WTC11 (cell line): ENCODE data around the gene RAPGEF1. TPM values are rescaled to one million over a fixed set of nuclear protein-coding genes. Genes with fewer than 3 reads are reported as not detected.

Source experiments
- ATAC-seq: fragments of 200-7000 bp; cut with Tn5 transposase; 2 replicates; pipeline ENCODE4 v1.10.0; 2021; ENCODE audit warnings: mild to moderate bottlenecking, moderate library complexity
- CTCF ChIA-PET: fragments of 300-600 bp; sonication (Branson Sonifier 250); formaldehyde crosslinking; loops from one replicate; lab custom pipeline; 2021; ENCODE audit warnings: antibody characterized with exemption; lab: Charles Lee
- POLR2A ChIA-PET: fragments of 350-600 bp; sonication (Branson Sonifier 250); formaldehyde crosslinking; loops from one replicate; lab custom pipeline; 2021; ENCODE audit warnings: antibody characterized with exemption; lab: Charles Lee
- DNase-seq: peaks from one replicate; pipeline ENCODE4 v3.0.0; 2021; ENCODE audit warnings: low spot score
- H3K27ac Mint-ChIP-seq: 2 replicates; pipeline ENCODE4 v1.8.0; 2021; ENCODE audit warnings: mixed read lengths
- H3K27me3 Mint-ChIP-seq: 2 replicates; pipeline ENCODE4 v1.8.0; 2021; ENCODE audit warnings: low read depth, mild to moderate bottlenecking, moderate library complexity, mixed read lengths
- H3K36me3 Mint-ChIP-seq: 2 replicates; pipeline ENCODE4 v1.8.0; 2021; ENCODE audit warnings: mixed read lengths
- H3K4me1 Mint-ChIP-seq: 2 replicates; pipeline ENCODE4 v1.8.0; 2022; ENCODE audit warnings: mixed read lengths
- H3K4me3 Mint-ChIP-seq: 2 replicates; pipeline ENCODE4 v1.8.0; 2021; ENCODE audit warnings: mild to moderate bottlenecking, moderate library complexity, mixed read lengths
- H3K9me3 Mint-ChIP-seq: 2 replicates; pipeline ENCODE4 v1.8.0; 2021; ENCODE audit warnings: mixed read lengths
- ATF1 ChIP-seq: sonication (generic); formaldehyde crosslinking; IDR thresholded peaks from 2 replicates; pipeline ENCODE4 v1.8.1; 2023; ENCODE audit warnings: mild to moderate bottlenecking, moderate library complexity, missing genetic modification reagents
- CREM ChIP-seq: sonication (generic); formaldehyde crosslinking; IDR thresholded peaks from 2 replicates; pipeline ENCODE4 v1.8.1; 2022; ENCODE audit warnings: mild to moderate bottlenecking, missing genetic modification reagents, moderate library complexity
- EMX1 ChIP-seq: fragments of 250-450 bp; sonication (Bioruptor Pico); IDR thresholded peaks from 2 replicates; pipeline ENCODE4 v1.8.0; 2021; ENCODE audit warnings: mild to moderate bottlenecking
- FOXK1 ChIP-seq: sonication (generic); formaldehyde crosslinking; IDR thresholded peaks from 2 replicates; pipeline ENCODE4 v1.8.0; 2022; ENCODE audit warnings: mild to moderate bottlenecking, moderate library complexity, missing genetic modification reagents
- GABPB1 ChIP-seq: sonication (generic); formaldehyde crosslinking; IDR thresholded peaks from 2 replicates; pipeline ENCODE4 v1.8.1; 2023; ENCODE audit warnings: mild to moderate bottlenecking, missing genetic modification reagents
- MXD4 ChIP-seq: fragments of 250-450 bp; sonication (Bioruptor Pico); IDR thresholded peaks from 2 replicates; pipeline ENCODE4 v1.8.0; 2021; ENCODE audit warnings: mild to moderate bottlenecking, moderate library complexity, borderline replicate concordance
- RORB ChIP-seq: fragments of 250-450 bp; sonication (Bioruptor Pico); IDR thresholded peaks from 2 replicates; pipeline ENCODE4 v1.9.0; 2021; ENCODE audit warnings: mild to moderate bottlenecking
- TEAD4 ChIP-seq: sonication (generic); formaldehyde crosslinking; IDR thresholded peaks from 2 replicates; pipeline ENCODE4 v1.8.0; 2022; ENCODE audit warnings: mild to moderate bottlenecking, missing genetic modification reagents
- ZNF138 ChIP-seq: sonication (generic); formaldehyde crosslinking; conservative IDR thresholded peaks from 2 replicates; pipeline ENCODE4 v1.8.1; 2022; ENCODE audit warnings: mild to moderate bottlenecking, moderate library complexity, missing genetic modification reagents
- total RNA-seq: library from RNA; stranded (reverse); gene quantifications from 3 replicates; pipeline ENCODE4 v1.2.3, GENCODE V29; 2021
- TF ChIP-seq, protein P1 (sequence below): sonication (generic); formaldehyde crosslinking; IDR thresholded peaks from 2 replicates; pipeline ENCODE4 v1.8.1; 2022; ENCODE audit warnings: mild to moderate bottlenecking, moderate library complexity, missing genetic modification reagents
- TF ChIP-seq, protein P2 (sequence below): sonication (generic); formaldehyde crosslinking; IDR thresholded peaks from 2 replicates; pipeline ENCODE4 v1.8.1; 2023; ENCODE audit warnings: mild to moderate bottlenecking, missing genetic modification reagents
- TF ChIP-seq, protein P3 (sequence below): sonication (generic); formaldehyde crosslinking; IDR thresholded peaks from 2 replicates; pipeline ENCODE4 v1.8.1; 2022; ENCODE audit warnings: low read depth, missing genetic modification reagents, borderline replicate concordance
- TF ChIP-seq, protein P4 (sequence below): sonication (generic); formaldehyde crosslinking; IDR thresholded peaks from 2 replicates; pipeline ENCODE4 v1.8.1; 2023; ENCODE audit warnings: mild to moderate bottlenecking, missing genetic modification reagents, moderate library complexity
- TF ChIP-seq, protein P5 (sequence below): fragments of 200-600 bp; IDR thresholded peaks from 2 replicates; pipeline ENCODE4 v1.8.0; 2022; ENCODE audit warnings: antibody characterized with exemption
- TF ChIP-seq, protein P6 (sequence below): fragments of 250-450 bp; sonication (Bioruptor Pico); IDR thresholded peaks from 2 replicates; pipeline ENCODE4 v1.9.0; 2021; ENCODE audit warnings: mild to moderate bottlenecking

Gene RAPGEF1
- total RNA-seq, 1 experiment from 2014 or later = 66.2 TPM

DNA sequence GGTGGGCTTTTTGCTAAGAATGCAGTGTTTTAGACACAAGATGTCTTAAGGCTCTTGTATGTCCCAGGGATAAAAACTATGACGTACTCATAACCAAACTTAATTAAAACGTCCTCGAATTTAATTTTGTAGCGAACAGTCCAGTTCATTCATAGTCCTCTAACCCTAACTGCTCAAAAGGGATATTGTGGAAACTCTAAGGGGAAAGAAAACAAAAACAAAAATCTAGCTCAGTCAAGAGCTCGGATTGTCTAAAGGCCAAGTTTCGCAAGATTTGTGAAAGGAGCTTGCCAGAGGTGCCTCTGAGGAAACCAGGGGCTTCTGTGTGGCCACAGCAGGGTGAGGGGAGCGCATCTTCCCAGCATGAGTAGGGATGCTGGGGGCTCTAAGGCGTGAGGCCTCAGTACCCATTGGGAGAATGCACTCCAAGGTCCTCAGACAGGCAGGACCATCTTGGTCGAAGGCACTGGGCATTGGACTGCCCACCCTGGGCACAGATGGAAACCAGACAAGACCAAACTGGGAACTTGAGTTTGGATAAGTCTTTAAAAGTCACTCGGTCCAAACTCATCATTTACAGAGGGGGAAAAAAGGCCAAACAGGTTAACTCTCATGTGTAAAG, 122.8 kb downstream of the RAPGEF1 start:
- peaks cover 11% of the 10 kb centered on the region for H3K4me1 Mint-ChIP-seq
- H3K9me3 Mint-ChIP-seq = no peaks in the 10 kb centered on the region
- no peaks in the 10 kb centered on the region for H3K27me3 Mint-ChIP-seq
- H3K4me3 Mint-ChIP-seq = no peak overlapping the region
- ATAC-seq (no peak), DNase-seq (no peak)
- CTCF ChIA-PET = no interaction called here
- POLR2A ChIA-PET = no interaction called here
- no peak for TF ChIP-seq EMX1
- H3K36me3 Mint-ChIP-seq = peaks cover 37% of the 10 kb centered on the region
- H3K27ac Mint-ChIP-seq = no peak overlapping the region

DNA sequence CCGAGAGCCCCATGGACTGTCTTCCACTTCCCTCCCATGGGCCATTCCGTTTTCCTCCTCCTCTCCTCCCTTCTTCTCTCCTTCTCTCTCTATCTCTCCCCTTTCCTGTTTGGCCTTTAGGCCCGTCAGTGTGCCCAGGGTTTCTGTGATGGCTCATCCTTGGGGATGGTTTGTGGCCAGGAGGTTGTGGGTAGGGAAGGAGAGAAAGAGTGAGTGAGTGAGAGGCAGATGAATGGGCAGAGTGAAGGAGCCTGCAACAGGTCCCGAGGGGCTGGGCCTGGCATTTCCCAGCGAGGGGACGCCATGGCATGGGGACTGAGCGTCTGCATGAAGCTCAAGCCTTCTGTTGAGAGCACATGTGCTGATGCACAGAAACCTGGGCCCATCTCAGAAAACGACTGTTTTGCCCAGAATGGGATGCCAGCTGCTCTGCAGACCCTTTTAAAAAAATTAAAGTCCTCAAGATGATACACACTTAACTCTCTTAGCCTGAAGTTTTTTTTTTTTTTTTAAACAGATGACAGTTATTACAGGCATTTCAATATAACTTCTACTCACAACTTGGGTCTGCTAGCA, 125.4 kb downstream of the RAPGEF1 start:
- H3K36me3 Mint-ChIP-seq = peaks cover 21% of the 10 kb centered on the region
- no peaks in the 10 kb centered on the region for H3K9me3 Mint-ChIP-seq
- CTCF ChIA-PET = interaction anchor here (1.9 kb wide), 1 partner anchor 8 kb away, joined by 4 read pairs; no protein-coding TSS in a partner anchor
- DNase-seq (no peak), ATAC-seq (no peak)
- TF ChIP-seq TEAD4 (CRISPR knock-in tag) (no peak), GABPB1 (CRISPR knock-in tag) (no peak), CREM (CRISPR knock-in tag) (no peak), MXD4 (CRISPR knock-in tag) (no peak), ZNF138 (CRISPR knock-in tag) (no peak), RORB (CRISPR knock-in tag) (no peak), FOXK1 (CRISPR knock-in tag) (no peak), ATF1 (CRISPR knock-in tag) (no peak)
- TF ChIP-seq, protein P1, sequence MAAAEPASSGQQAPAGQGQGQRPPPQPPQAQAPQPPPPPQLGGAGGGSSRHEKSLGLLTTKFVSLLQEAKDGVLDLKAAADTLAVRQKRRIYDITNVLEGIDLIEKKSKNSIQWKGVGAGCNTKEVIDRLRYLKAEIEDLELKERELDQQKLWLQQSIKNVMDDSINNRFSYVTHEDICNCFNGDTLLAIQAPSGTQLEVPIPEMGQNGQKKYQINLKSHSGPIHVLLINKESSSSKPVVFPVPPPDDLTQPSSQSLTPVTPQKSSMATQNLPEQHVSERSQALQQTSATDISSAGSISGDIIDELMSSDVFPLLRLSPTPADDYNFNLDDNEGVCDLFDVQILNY = no peak
- TF ChIP-seq, protein P2, sequence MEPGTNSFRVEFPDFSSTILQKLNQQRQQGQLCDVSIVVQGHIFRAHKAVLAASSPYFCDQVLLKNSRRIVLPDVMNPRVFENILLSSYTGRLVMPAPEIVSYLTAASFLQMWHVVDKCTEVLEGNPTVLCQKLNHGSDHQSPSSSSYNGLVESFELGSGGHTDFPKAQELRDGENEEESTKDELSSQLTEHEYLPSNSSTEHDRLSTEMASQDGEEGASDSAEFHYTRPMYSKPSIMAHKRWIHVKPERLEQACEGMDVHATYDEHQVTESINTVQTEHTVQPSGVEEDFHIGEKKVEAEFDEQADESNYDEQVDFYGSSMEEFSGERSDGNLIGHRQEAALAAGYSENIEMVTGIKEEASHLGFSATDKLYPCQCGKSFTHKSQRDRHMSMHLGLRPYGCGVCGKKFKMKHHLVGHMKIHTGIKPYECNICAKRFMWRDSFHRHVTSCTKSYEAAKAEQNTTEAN = no peak
- TF ChIP-seq, protein P3, sequence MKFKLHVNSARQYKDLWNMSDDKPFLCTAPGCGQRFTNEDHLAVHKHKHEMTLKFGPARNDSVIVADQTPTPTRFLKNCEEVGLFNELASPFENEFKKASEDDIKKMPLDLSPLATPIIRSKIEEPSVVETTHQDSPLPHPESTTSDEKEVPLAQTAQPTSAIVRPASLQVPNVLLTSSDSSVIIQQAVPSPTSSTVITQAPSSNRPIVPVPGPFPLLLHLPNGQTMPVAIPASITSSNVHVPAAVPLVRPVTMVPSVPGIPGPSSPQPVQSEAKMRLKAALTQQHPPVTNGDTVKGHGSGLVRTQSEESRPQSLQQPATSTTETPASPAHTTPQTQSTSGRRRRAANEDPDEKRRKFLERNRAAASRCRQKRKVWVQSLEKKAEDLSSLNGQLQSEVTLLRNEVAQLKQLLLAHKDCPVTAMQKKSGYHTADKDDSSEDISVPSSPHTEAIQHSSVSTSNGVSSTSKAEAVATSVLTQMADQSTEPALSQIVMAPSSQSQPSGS (CRISPR knock-in tag) = no peak
- TF ChIP-seq, protein P4, sequence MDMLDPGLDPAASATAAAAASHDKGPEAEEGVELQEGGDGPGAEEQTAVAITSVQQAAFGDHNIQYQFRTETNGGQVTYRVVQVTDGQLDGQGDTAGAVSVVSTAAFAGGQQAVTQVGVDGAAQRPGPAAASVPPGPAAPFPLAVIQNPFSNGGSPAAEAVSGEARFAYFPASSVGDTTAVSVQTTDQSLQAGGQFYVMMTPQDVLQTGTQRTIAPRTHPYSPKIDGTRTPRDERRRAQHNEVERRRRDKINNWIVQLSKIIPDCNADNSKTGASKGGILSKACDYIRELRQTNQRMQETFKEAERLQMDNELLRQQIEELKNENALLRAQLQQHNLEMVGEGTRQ (CRISPR knock-in tag) = no peak
- TF ChIP-seq, protein P5, sequence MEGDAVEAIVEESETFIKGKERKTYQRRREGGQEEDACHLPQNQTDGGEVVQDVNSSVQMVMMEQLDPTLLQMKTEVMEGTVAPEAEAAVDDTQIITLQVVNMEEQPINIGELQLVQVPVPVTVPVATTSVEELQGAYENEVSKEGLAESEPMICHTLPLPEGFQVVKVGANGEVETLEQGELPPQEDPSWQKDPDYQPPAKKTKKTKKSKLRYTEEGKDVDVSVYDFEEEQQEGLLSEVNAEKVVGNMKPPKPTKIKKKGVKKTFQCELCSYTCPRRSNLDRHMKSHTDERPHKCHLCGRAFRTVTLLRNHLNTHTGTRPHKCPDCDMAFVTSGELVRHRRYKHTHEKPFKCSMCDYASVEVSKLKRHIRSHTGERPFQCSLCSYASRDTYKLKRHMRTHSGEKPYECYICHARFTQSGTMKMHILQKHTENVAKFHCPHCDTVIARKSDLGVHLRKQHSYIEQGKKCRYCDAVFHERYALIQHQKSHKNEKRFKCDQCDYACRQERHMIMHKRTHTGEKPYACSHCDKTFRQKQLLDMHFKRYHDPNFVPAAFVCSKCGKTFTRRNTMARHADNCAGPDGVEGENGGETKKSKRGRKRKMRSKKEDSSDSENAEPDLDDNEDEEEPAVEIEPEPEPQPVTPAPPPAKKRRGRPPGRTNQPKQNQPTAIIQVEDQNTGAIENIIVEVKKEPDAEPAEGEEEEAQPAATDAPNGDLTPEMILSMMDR = no peak
- TF ChIP-seq, protein P6, sequence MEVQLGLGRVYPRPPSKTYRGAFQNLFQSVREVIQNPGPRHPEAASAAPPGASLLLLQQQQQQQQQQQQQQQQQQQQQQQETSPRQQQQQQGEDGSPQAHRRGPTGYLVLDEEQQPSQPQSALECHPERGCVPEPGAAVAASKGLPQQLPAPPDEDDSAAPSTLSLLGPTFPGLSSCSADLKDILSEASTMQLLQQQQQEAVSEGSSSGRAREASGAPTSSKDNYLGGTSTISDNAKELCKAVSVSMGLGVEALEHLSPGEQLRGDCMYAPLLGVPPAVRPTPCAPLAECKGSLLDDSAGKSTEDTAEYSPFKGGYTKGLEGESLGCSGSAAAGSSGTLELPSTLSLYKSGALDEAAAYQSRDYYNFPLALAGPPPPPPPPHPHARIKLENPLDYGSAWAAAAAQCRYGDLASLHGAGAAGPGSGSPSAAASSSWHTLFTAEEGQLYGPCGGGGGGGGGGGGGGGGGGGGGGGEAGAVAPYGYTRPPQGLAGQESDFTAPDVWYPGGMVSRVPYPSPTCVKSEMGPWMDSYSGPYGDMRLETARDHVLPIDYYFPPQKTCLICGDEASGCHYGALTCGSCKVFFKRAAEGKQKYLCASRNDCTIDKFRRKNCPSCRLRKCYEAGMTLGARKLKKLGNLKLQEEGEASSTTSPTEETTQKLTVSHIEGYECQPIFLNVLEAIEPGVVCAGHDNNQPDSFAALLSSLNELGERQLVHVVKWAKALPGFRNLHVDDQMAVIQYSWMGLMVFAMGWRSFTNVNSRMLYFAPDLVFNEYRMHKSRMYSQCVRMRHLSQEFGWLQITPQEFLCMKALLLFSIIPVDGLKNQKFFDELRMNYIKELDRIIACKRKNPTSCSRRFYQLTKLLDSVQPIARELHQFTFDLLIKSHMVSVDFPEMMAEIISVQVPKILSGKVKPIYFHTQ (CRISPR knock-in tag) = no peak
- POLR2A ChIA-PET = no interaction called here
- H3K27ac Mint-ChIP-seq = peak overlapping the region; percentile 55; the same call in 1 of the 2 replicates
- no peaks in the 10 kb centered on the region; the same call in none of the 2 replicates for H3K4me1 Mint-ChIP-seq
- no peaks in the 10 kb centered on the region for H3K27me3 Mint-ChIP-seq
- H3K4me3 Mint-ChIP-seq = no peak overlapping the region
